ENCODE results near the gene SLC12A6. TPM values are rescaled to one million over a fixed set of nuclear protein-coding genes. Genes with fewer than 3 reads are reported as not detected.
A peak's percentile ranks its signal among the peaks of the same experiment; 100 is the strongest.

Gene SLC12A6
- total RNA-seq, 2 donors from 2014 or later = 58.3 to 82.9 TPM

- H3K9me3 ChIP-seq = no peaks in the 10 kb centered on the region
- TF ChIP-seq, protein P1, sequence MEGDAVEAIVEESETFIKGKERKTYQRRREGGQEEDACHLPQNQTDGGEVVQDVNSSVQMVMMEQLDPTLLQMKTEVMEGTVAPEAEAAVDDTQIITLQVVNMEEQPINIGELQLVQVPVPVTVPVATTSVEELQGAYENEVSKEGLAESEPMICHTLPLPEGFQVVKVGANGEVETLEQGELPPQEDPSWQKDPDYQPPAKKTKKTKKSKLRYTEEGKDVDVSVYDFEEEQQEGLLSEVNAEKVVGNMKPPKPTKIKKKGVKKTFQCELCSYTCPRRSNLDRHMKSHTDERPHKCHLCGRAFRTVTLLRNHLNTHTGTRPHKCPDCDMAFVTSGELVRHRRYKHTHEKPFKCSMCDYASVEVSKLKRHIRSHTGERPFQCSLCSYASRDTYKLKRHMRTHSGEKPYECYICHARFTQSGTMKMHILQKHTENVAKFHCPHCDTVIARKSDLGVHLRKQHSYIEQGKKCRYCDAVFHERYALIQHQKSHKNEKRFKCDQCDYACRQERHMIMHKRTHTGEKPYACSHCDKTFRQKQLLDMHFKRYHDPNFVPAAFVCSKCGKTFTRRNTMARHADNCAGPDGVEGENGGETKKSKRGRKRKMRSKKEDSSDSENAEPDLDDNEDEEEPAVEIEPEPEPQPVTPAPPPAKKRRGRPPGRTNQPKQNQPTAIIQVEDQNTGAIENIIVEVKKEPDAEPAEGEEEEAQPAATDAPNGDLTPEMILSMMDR (IDR thresholded peaks at IDR 0.05) = no peak
- H3K4me3 ChIP-seq = no peak overlapping the region
- no peaks in the 10 kb centered on the region for H3K4me1 ChIP-seq (ENCODE audit: control insufficient read depth in 1 of 2, low read depth in 2 of 2)
- no peaks in the 10 kb centered on the region for H3K27me3 ChIP-seq (replicated peaks; ENCODE audit: insufficient read depth)
- no peak overlapping the region for H3K27ac ChIP-seq
- H3K36me3 ChIP-seq = peaks cover 53% of the 10 kb centered on the region
- ATAC-seq (ENCODE audit: insufficient number of reproducible peaks, low FRiP score, low read depth) = no peak
- no peak for DNase-seq (ENCODE audit: low spot score)
Measured at GRCh38 chr15:34233614-34234013, 104.0 kb downstream of the SLC12A6 start.

DNA sequence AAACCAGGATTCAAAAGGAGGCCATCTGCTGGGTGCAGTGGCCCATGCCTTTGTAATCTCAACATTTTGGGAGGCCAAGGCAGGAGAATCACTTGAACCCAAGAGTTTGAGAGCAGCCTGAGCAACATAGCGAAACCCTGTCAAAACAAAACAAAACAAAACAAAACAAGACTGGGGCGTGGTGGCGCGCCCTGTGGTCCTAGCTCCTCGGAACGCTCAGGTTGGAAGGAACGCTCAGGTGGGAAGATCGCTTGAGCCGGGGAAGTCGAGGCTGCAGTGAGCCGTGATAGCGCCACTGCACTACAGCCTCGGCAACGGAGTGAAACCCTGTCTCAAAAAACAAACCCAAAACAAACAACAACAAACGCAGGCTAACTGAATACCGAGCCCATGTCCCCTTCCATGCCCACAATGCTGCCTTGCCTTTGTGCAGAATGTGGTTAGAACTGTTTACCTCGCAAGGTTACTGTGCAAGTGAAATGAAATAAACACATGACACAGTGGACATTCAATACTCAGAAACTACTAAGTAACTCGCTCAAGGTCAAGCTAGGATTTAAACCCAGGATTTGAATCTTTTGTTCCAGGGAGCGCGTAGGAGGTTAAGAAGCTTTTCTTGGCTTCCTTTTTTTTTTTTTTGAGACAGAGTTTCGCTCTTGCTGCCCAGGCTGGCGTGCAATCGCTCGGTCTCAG lies 113.5 kb downstream of the SLC12A6 start:
- no peaks in the 10 kb centered on the region for H3K9me3 ChIP-seq
- TF ChIP-seq, protein P1 (IDR thresholded peaks at IDR 0.05) = no peak
- peak overlapping the region; percentile 85 for H3K4me3 ChIP-seq
- H3K4me1 ChIP-seq (ENCODE audit: control insufficient read depth in 1 of 2, low read depth in 2 of 2) = peaks cover 4 to 10% of the 10 kb centered on the region in 2 donors
- ATAC-seq (ENCODE audit: insufficient number of reproducible peaks, low FRiP score, low read depth) (no peak), DNase-seq (ENCODE audit: low spot score) (no peak)
- H3K27me3 ChIP-seq (replicated peaks; ENCODE audit: insufficient read depth) = no peaks in the 10 kb centered on the region
- H3K27ac ChIP-seq = peak overlapping the region; percentile 77 to 86
- no peaks in the 10 kb centered on the region for H3K36me3 ChIP-seq

GRCh38 chr15:34217587-34218225 lies 119.9 kb downstream of the SLC12A6 start:
- no peak for ATAC-seq (ENCODE audit: insufficient number of reproducible peaks, low FRiP score, low read depth)

GRCh38 chr15:34216527-34217270 lies 120.9 kb downstream of the SLC12A6 start:
- no peak overlapping the region for H3K27ac ChIP-seq
- no peaks in the 10 kb centered on the region for H3K4me1 ChIP-seq (ENCODE audit: control insufficient read depth in 1 of 2, low read depth in 2 of 2)
- ATAC-seq (ENCODE audit: insufficient number of reproducible peaks, low FRiP score, low read depth) (no peak), DNase-seq (ENCODE audit: low spot score) (no peak)
- no peak overlapping the region for H3K4me3 ChIP-seq
- TF ChIP-seq, protein P1 (IDR thresholded peaks at IDR 0.05) = no peak
- H3K27me3 ChIP-seq (replicated peaks; ENCODE audit: insufficient read depth) = no peaks in the 10 kb centered on the region
- no peaks in the 10 kb centered on the region for H3K9me3 ChIP-seq
- H3K36me3 ChIP-seq = no peaks in the 10 kb centered on the region

More at GRCh38 chr15:34217587-34218225, 119.9 kb downstream of the SLC12A6 start:
- Histone ChIP-seq H3K4me3 (no peak overlapping the region), H3K27me3 (replicated peaks; ENCODE audit: insufficient read depth) (no peaks in the 10 kb centered on the region), H3K36me3 (no peaks in the 10 kb centered on the region), H3K9me3 (no peaks in the 10 kb centered on the region), H3K4me1 (ENCODE audit: control insufficient read depth in 1 of 2, low read depth in 2 of 2) (no peaks in the 10 kb centered on the region), H3K27ac (no peak overlapping the region)
- no peak for DNase-seq (ENCODE audit: low spot score)
- TF ChIP-seq, protein P1 (IDR thresholded peaks at IDR 0.05) = no peak

- Histone ChIP-seq H3K9me3 (no peaks in the 10 kb centered on the region), H3K27me3 (replicated peaks; ENCODE audit: insufficient read depth) (no peaks in the 10 kb centered on the region), H3K4me1 (ENCODE audit: control insufficient read depth in 1 of 2, low read depth in 2 of 2) (peaks cover 0 to 2% of the 10 kb centered on the region in 2 donors), H3K27ac (no peak overlapping the region), H3K4me3 (no peak overlapping the region), H3K36me3 (no peaks in the 10 kb centered on the region)
- TF ChIP-seq, protein P1 (IDR thresholded peaks at IDR 0.05) = no peak
- no peak for ATAC-seq (ENCODE audit: insufficient number of reproducible peaks, low FRiP score, low read depth)
- no peak for DNase-seq (ENCODE audit: low spot score)
Measured at GRCh38 chr15:34214135-34214534, 123.4 kb downstream of the SLC12A6 start.

Measured in thoracic aorta (tissue), 2 donors.